ENCODE data around the gene F11R.

DNA sequence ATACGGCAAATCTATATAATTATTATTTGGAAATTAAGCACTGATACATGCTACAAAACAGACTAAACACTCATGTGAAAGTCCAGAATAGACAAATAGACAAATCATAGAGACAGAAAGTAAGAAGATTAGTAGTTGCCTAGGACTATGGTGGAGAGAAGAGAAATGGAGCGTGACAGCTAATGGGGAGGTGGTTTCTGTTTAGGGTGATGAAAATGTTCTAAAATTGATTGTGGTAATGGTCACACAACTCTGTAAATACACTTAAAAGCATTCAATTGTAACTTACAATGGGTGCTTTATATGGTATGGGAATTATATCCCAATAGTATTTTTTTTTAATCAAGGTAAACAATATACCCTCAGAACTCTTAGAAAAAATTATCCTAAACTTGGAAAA is 45.9 kb downstream of the F11R start:
- TF ChIP-seq CTCF (IDR thresholded peaks at IDR 0.05; ENCODE audit: extremely low read depth in 1 of 2, insufficient read depth in 1 of 2, low read depth in 1 of 2, low read length in 2 of 2) (no peak), MYC (IDR thresholded peaks at IDR 0.05; ENCODE audit: low read depth, low read length) (no peak), FOS (IDR thresholded peaks at IDR 0.05; ENCODE audit: borderline replicate concordance, insufficient read depth, low read length) (no peak), JUN (IDR thresholded peaks at IDR 0.05; ENCODE audit: borderline replicate concordance, insufficient read depth, insufficient read length, low read depth) (no peak)
- TF ChIP-seq, protein P1, sequence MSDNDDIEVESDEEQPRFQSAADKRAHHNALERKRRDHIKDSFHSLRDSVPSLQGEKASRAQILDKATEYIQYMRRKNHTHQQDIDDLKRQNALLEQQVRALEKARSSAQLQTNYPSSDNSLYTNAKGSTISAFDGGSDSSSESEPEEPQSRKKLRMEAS (IDR thresholded peaks at IDR 0.05; ENCODE audit: insufficient read depth, insufficient read length): no peak
